ENCODE measurements around the gene HCK.

DNA sequence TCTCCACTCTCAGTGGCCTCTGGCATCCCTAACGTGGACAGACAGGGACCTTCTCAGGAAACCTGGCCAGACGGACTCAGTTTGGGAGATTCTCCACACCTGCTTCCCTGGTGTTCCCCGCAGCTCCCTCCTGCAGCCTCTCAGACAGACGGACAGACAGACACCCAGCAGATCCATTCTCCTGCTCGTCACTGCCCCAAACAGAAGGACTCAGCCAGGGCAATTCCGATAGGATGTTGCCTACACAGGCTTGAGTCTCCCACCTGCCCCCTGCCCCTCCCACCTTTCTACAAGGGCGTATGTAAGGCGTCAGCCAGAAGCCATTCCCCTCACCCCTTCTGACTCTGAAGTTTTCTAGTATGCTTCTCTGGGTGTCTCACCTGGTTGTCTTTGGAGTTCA lies 41.4 kb upstream of the HCK start:
- TF ChIP-seq POLR2A (IDR thresholded peaks at IDR 0.05; ENCODE audit: low read length) (no peak), GATA1 (IDR thresholded peaks at IDR 0.05; ENCODE audit: low read depth, low read length) (no peak)

Data from erythroblast (primary cell).